Ishikawa (cell line): Measurements from ENCODE around the gene NDUFA13.

Source experiments
- CEBPB ChIP-seq: IDR thresholded peaks from 2 replicates; pipeline ENCODE4 v1.6.1; 2012
- NFIC ChIP-seq: IDR thresholded peaks from 2 replicates; pipeline ENCODE4 v1.6.1; 2012
- RAD21 ChIP-seq: IDR thresholded peaks from 2 replicates; pipeline ENCODE4 v1.6.1; 2012; ENCODE audit warnings: low read depth
- REST ChIP-seq: IDR thresholded peaks from 2 replicates; pipeline ENCODE4 v1.6.1; 2012; ENCODE audit warnings: low read depth, mild to moderate bottlenecking
- TAF1 ChIP-seq: IDR thresholded peaks from 2 replicates; pipeline ENCODE4 v1.6.1; 2012; ENCODE audit warnings: low read depth, mild to moderate bottlenecking
- TF ChIP-seq, protein P1 (sequence below): IDR thresholded peaks from 2 replicates; pipeline ENCODE4 v1.6.1; 2012
- TF ChIP-seq, protein P2 (sequence below): IDR thresholded peaks from 2 replicates; pipeline ENCODE4 v1.6.1; 2012

DNA sequence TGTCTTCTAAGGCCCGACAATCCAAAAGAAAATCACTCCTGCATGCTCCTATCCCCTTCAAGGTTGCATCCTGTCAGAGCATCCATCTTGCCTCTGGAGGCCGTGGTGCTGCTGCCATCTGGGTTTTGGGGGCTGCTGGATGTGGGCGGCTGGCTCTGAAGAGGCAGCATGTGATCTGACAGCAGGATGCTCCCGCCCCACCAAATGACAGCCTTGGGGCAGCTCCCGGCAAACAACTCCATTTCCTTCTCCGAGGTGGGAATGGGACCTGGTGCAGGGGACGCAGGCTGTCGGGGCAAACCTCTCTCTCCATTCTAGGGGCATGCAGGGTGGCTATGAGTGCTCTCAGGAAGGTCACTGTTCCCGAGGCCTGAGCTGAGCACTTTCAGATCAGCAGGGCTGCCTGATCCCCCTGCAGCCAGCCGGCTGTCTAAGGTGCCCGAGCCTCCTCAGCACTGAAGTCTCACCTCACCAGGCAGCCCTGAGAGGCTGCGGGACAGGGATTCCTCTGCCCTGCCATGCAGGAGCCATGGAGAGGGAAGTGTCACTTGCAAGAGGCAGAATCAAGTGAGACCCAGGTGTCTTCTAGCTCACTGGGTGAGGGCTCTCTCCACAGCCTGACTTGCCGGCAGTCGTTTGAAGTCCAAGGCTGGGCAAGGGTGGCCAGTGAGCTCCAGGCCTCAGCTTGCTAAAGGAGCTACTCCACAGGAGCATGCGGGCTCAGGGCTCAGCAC, 29.5 kb upstream of the NDUFA13 start:
- TF ChIP-seq, protein P1, sequence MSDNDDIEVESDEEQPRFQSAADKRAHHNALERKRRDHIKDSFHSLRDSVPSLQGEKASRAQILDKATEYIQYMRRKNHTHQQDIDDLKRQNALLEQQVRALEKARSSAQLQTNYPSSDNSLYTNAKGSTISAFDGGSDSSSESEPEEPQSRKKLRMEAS: no peak
- TF ChIP-seq CEBPB (no peak), TAF1 (no peak), RAD21 (no peak), REST (no peak), NFIC (no peak)
- TF ChIP-seq, protein P2, sequence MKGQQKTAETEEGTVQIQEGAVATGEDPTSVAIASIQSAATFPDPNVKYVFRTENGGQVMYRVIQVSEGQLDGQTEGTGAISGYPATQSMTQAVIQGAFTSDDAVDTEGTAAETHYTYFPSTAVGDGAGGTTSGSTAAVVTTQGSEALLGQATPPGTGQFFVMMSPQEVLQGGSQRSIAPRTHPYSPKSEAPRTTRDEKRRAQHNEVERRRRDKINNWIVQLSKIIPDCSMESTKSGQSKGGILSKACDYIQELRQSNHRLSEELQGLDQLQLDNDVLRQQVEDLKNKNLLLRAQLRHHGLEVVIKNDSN: no peak
